Caco-2 (cell line): Measurements from ENCODE around the gene SEBOX. TPM values are rescaled to one million over a fixed set of nuclear protein-coding genes. Genes with fewer than 3 reads are reported as not detected.

Source experiments
- BruUV-seq: library from RNA; stranded (reverse); fragments of 400-500 nt; replicated peaks from 2 replicates; lab custom pipeline; 2021; lab: Mats Ljungman, UMichigan
- CTCF ChIA-PET: fragments of 300-600 bp; sonication (Branson Sonifier 250); formaldehyde crosslinking; loops from one replicate; lab custom pipeline; 2022; ENCODE audit warnings: antibody characterized with exemption; lab: Charles Lee
- POLR2A ChIA-PET: fragments of 300-600 bp; sonication (Branson Sonifier 250); formaldehyde crosslinking; loops from one replicate; lab custom pipeline; 2022; ENCODE audit warnings: antibody characterized with exemption; lab: Charles Lee
- DNase-seq, 2 experiments: peaks; one replicate each; pipeline versions ENCODE4 v3.0.0 to v3.0.0-alpha.2; 2020 to 2022
- H3K27me3 ChIP-seq: replicated peaks from 2 replicates; pipeline ENCODE4 v1.6.0; 2011; ENCODE audit warnings: low read length; ENCODE audit not compliant: control insufficient read depth, insufficient read depth
- H3K36me3 ChIP-seq: 2 replicates; pipeline ENCODE4 v1.5.1; 2011; ENCODE audit warnings: low read length; ENCODE audit not compliant: control insufficient read depth, insufficient read depth
- H3K4me1 ChIP-seq: fragments of 250-450 bp; sonication (Bioruptor Pico); 2 replicates; pipeline ENCODE4 v1.5.1; 2020; ENCODE audit warnings: mild to moderate bottlenecking
- H3K4me3 ChIP-seq: 2 replicates; pipeline ENCODE4 v1.5.1; 2011; ENCODE audit warnings: low read depth, mild to moderate bottlenecking, control low read depth, low read length
- H3K9me3 ChIP-seq: fragments of 250-450 bp; sonication (Bioruptor Pico); 2 replicates; pipeline ENCODE4 v1.5.1; 2020; ENCODE audit warnings: mild to moderate bottlenecking, moderate library complexity
- H3K27ac Mint-ChIP-seq: one replicate; pipeline ENCODE4 v1.8.0; 2022; ENCODE audit warnings: mixed read lengths; ENCODE audit not compliant: unreplicated experiment
- H3K27me3 Mint-ChIP-seq: one replicate; pipeline ENCODE4 v1.8.0; 2022; ENCODE audit warnings: mixed read lengths; ENCODE audit not compliant: insufficient read depth, unreplicated experiment
- H3K36me3 Mint-ChIP-seq: one replicate; pipeline ENCODE4 v1.8.0; 2022; ENCODE audit warnings: mild to moderate bottlenecking, mixed read lengths; ENCODE audit not compliant: insufficient read depth, unreplicated experiment
- H3K4me1 Mint-ChIP-seq: one replicate; pipeline ENCODE4 v1.8.0; 2022; ENCODE audit warnings: low read depth, mixed read lengths; ENCODE audit not compliant: unreplicated experiment
- H3K4me3 Mint-ChIP-seq: one replicate; pipeline ENCODE4 v1.8.0; 2022; ENCODE audit warnings: mild to moderate bottlenecking, moderate library complexity, mixed read lengths; ENCODE audit not compliant: unreplicated experiment
- H3K9me3 Mint-ChIP-seq: one replicate; pipeline ENCODE4 v1.8.0; 2022; ENCODE audit warnings: mixed read lengths; ENCODE audit not compliant: unreplicated experiment
- intact Hi-C: fragments of 100-400 bp; cut with micrococcal nuclease; formaldehyde crosslinking; loops from one replicate; pipeline ENCODE4 v1.10.0; 2022; ENCODE audit not compliant: unreplicated experiment
- total RNA-seq: library from RNA; stranded (reverse); gene quantifications from 2 replicates; pipeline ENCODE4 v1.2.3, GENCODE V29; 2022
- TF ChIP-seq, protein P1 (sequence below), 2 experiments: fragments of 200-600 bp in 1 of 2; IDR thresholded peaks; 1 replicate in 1 of 2; 2 replicates in 1 of 2; pipeline versions ENCODE4 v1.5.1 to v1.8.0; 2011 to 2022; ENCODE audit warnings: antibody characterized with exemption in 1 of 2, control low read depth in 1 of 2, inconsistent platforms in 1 of 2, low read depth in 1 of 2, low read length in 1 of 2, mild to moderate bottlenecking in 1 of 2, moderate library complexity in 1 of 2; ENCODE audit not compliant: insufficient read depth in 1 of 2, severe bottlenecking in 1 of 2, unreplicated experiment in 1 of 2

Gene SEBOX
- total RNA-seq, 1 experiment from 2014 or later, result not detected

DNA sequence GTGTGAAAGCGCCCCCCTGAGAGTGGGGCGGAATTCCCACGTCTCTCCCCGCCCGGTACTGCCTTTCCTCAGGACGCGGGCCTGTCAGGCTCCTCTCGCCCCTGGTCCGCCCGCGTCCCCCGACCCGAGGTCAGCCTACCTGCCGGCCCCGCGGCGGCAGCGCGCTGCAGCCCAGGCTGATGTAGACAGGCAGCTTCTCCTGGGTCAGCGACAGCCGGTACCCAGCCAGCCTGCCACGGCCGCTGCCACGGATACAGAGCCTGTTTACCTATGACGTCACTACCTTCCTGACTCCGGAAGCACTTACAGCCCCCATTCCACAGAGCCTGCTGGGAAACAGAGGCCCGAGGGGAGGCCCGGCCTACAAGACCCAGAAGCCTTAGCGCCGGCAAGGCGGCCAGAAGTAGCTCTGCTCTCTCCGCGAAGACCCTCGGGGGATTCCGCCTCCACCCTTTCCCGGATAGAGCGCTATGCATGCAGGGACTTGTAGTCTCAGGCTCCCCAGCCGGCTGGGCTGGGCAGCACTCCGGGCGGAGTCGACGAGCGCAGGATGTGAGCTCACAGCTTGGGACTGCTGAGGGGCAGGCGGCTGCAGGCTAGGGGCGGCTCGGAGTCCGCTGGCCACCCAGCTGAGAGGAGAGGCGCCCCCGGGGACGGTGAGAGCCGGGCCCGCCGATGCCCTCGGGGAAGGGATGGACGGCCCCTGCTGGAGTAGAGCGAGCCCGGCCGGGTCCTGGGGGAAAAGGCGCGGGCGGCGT lies 29.6 kb downstream of the SEBOX start, which contains the start of the genes IFT20 and TNFAIP1:
Gene IFT20 (minus strand): TSS at position 272 of the 758 bp plus-strand sequence. CDS start 3,487 bp downstream, outside the sequence.
Gene TNFAIP1 (plus strand): TSS at position 561 of the 758 bp plus-strand sequence. CDS start 3,761 bp downstream, outside the sequence.
- Histone ChIP-seq H3K27me3 (no peaks in the 10 kb centered on the region), H3K9me3 (no peaks in the 10 kb centered on the region), H3K36me3 (peaks cover 7% of the 10 kb centered on the region), H3K4me1 (peaks cover 27% of the 10 kb centered on the region), H3K4me3 (peak within 1 kb of the TSS; percentile 86)
- Mint-ChIP-seq H3K4me3 (peak within 1 kb of the TSS; percentile 97), H3K4me1 (peaks cover 33% of the 10 kb centered on the region), H3K36me3 (peaks cover 77% of the 10 kb centered on the region), H3K9me3 (no peaks in the 10 kb centered on the region), H3K27ac (peak within 1 kb of the TSS; percentile 98), H3K27me3 (no peaks in the 10 kb centered on the region)
- intact Hi-C loops, result loop anchor here (1.0 to 10.0 kb wide), 6 partner anchors 15 to 293 kb away; partner anchors contain the start of genes ALDOC, NLK, PIGS and POLDIP2
- BruUV-seq, result no TSS peak
- TF ChIP-seq, protein P1, sequence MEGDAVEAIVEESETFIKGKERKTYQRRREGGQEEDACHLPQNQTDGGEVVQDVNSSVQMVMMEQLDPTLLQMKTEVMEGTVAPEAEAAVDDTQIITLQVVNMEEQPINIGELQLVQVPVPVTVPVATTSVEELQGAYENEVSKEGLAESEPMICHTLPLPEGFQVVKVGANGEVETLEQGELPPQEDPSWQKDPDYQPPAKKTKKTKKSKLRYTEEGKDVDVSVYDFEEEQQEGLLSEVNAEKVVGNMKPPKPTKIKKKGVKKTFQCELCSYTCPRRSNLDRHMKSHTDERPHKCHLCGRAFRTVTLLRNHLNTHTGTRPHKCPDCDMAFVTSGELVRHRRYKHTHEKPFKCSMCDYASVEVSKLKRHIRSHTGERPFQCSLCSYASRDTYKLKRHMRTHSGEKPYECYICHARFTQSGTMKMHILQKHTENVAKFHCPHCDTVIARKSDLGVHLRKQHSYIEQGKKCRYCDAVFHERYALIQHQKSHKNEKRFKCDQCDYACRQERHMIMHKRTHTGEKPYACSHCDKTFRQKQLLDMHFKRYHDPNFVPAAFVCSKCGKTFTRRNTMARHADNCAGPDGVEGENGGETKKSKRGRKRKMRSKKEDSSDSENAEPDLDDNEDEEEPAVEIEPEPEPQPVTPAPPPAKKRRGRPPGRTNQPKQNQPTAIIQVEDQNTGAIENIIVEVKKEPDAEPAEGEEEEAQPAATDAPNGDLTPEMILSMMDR (IDR thresholded peaks at IDR 0.05; ENCODE audit: insufficient read depth in 1 of 2, low read depth in 1 of 2, low read length in 1 of 2, severe bottlenecking in 1 of 2, unreplicated experiment in 1 of 2), result no peak
- POLR2A ChIA-PET, result interaction anchor here (0.6 to 3.0 kb wide), 37 partner anchors 9 to 626 kb away, joined by 3 to 139 read pairs (median 7); partner anchors contain the start of genes ALDOC, PHF12, POLDIP2 and RPL23A
- DNase-seq, result peak; percentile 100
- CTCF ChIA-PET, result interaction anchor here (0.6 to 3.0 kb wide), 32 partner anchors 8 to 533 kb away, joined by 3 to 44 read pairs (median 6); partner anchors contain the start of genes PIGS, POLDIP2, SARM1 and TMEM97

DNA sequence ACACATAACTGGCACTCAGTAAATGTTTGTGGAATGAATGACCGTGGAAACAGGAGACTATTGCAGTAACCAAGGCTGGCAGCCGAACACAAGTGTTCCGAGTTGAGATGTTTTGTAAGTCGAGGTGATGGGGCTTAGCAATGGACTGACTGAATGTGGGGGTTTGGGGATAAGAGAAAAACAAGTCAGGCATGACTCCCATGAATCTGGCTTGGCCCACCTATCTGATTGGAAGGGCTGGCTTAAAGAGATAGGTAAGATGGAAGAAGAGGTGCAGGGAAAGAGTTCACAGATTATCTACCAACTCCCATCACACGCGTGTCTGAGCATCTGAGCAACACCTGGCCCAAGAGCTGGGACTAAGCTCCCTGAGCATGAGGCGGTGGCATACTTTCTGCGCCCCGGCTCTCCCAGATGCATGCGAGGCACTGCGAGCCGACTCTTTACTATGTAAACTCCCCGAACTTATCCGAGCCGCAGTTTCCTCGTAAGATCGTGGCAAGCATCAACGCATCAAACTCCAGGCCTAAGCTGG lies 30.3 kb downstream of the SEBOX start:
- H3K36me3 Mint-ChIP-seq, result peaks cover 77% of the 10 kb centered on the region
- TF ChIP-seq, protein P1 (IDR thresholded peaks at IDR 0.05; ENCODE audit: insufficient read depth in 1 of 2, low read depth in 1 of 2, low read length in 1 of 2, severe bottlenecking in 1 of 2, unreplicated experiment in 1 of 2), result no peak
- Histone ChIP-seq H3K4me1 (peaks cover 27% of the 10 kb centered on the region), H3K4me3 (peak overlapping the region; percentile 86), H3K27me3 (no peaks in the 10 kb centered on the region), H3K36me3 (peaks cover 7% of the 10 kb centered on the region), H3K9me3 (no peaks in the 10 kb centered on the region)
- peaks cover 33% of the 10 kb centered on the region for H3K4me1 Mint-ChIP-seq
- intact Hi-C loops, result loop anchor here (1.0 to 10.0 kb wide), 6 partner anchors 14 to 292 kb away; partner anchors contain the start of genes ALDOC, NLK, PIGS and POLDIP2
- H3K27ac Mint-ChIP-seq, result peak overlapping the region; percentile 98
- no peaks in the 10 kb centered on the region for H3K9me3 Mint-ChIP-seq
- ChIA-PET POLR2A (interaction anchor here (0.9 to 3.0 kb wide), 23 partner anchors 9 to 617 kb away, joined by 3 to 139 read pairs (median 10); partner anchors contain the start of genes PHF12, POLDIP2, RPL23A and SARM1), CTCF (interaction anchor here (0.8 to 3.0 kb wide), 21 partner anchors 9 to 312 kb away, joined by 3 to 44 read pairs (median 8); partner anchors contain the start of genes PIGS, POLDIP2, SARM1 and TMEM97)
- DNase-seq, result no peak
- H3K4me3 Mint-ChIP-seq, result peak overlapping the region; percentile 97
- BruUV-seq, result TSS peak; percentile 20
- no peaks in the 10 kb centered on the region for H3K27me3 Mint-ChIP-seq
